Sigmoid colon (tissue), 4 donors: Measurements from ENCODE around the gene DYNLRB1.

Experiments used
- CTCF ChIP-seq, 4 experiments: fragments of 450-650 bp in 3 of 4; fragments of 200-600 bp in 1 of 4; IDR thresholded peaks; one replicate each; pipeline ENCODE4 v1.5.1; 2016 to 2019; ENCODE audit warnings: antibody characterized with exemption in 4 of 4, mild to moderate bottlenecking in 3 of 4, moderate library complexity in 2 of 4
- EP300 ChIP-seq, 4 donors: sonication (generic); formaldehyde crosslinking; IDR thresholded peaks; one replicate each; pipeline ENCODE4 v1.6.1; 2017; ENCODE audit warnings: antibody characterized with exemption in 4 of 4
- POLR2A ChIP-seq, 2 donors: fragments of 450-650 bp; IDR thresholded peaks; one replicate each; pipeline ENCODE4 v1.6.1; 2016; ENCODE audit warnings: antibody characterized with exemption in 2 of 2, mild to moderate bottlenecking in 2 of 2, moderate library complexity in 2 of 2
- POLR2AphosphoS5 ChIP-seq, 4 donors: sonication (generic); formaldehyde crosslinking; IDR thresholded peaks; one replicate each; pipeline ENCODE4 v1.6.1; 2017; ENCODE audit warnings: antibody characterized with exemption in 4 of 4

GRCh38 chr20:34506480-34506879 is 9.7 kb upstream of the DYNLRB1 start:
- TF ChIP-seq CTCF (IDR thresholded peaks at IDR 0.05): no peak
- TF ChIP-seq POLR2AphosphoS5 (IDR thresholded peaks at IDR 0.05): no peak
- TF ChIP-seq POLR2A (IDR thresholded peaks at IDR 0.05): no peak
- no peak for TF ChIP-seq EP300 (IDR thresholded peaks at IDR 0.05)
